GM23338 (cell line): Measurements from ENCODE around the gene APAF1. TPM values are rescaled to one million over a fixed set of nuclear protein-coding genes. Genes with fewer than 3 reads are reported as not detected.
A peak's percentile ranks its signal among the peaks of the same experiment; 100 is the strongest.
"Not testable (repeated sequence)": the region's sequence is repeated elsewhere in the genome, so short reads cannot be mapped to it uniquely, and the experiment has no call there.

ENCODE experiments used
- ATAC-seq: fragments of 200-7000 bp; cut with Tn5 transposase; 3 replicates; pipeline ENCODE4 v1.9.1; 2020
- DNase-seq: peaks from one replicate; pipeline ENCODE4 v3.0.0-alpha.2; 2015; ENCODE audit warnings: low spot score
- H2AFZ ChIP-seq: fragments of 200-600 bp; sonication (generic); 2 replicates; pipeline ENCODE4 v1.8.0; 2016; ENCODE audit warnings: antibody characterized with exemption, mild to moderate bottlenecking, moderate library complexity
- H3F3A ChIP-seq: fragments of 200-600 bp; sonication (generic); replicated peaks from 2 replicates; pipeline ENCODE4 v1.8.0; 2017; ENCODE audit warnings: antibody characterized with exemption, mixed run types, low read depth
- H3K27ac ChIP-seq: fragments of 200-600 bp; sonication (generic); 2 replicates; pipeline ENCODE4 v1.6.1; 2016; ENCODE audit warnings: low read depth
- H3K27me3 ChIP-seq: fragments of 200-600 bp; sonication (generic); 2 replicates; pipeline ENCODE4 v1.8.0; 2016; ENCODE audit warnings: mild to moderate bottlenecking, mixed run types, moderate library complexity; ENCODE audit not compliant: insufficient read depth
- H3K36me3 ChIP-seq: fragments of 200-600 bp; sonication (generic); 2 replicates; pipeline ENCODE4 v1.8.0; 2016; ENCODE audit warnings: mild to moderate bottlenecking; ENCODE audit not compliant: insufficient read depth
- H3K4me1 ChIP-seq: fragments of 200-600 bp; sonication (generic); 2 replicates; pipeline ENCODE4 v1.8.0; 2016; ENCODE audit warnings: mild to moderate bottlenecking, moderate library complexity; ENCODE audit not compliant: insufficient read depth
- H3K4me2 ChIP-seq: fragments of 200-600 bp; sonication (generic); 2 replicates; pipeline ENCODE4 v1.7.1; 2017; ENCODE audit warnings: mixed run types
- H3K4me3 ChIP-seq: fragments of 200-600 bp; sonication (generic); 2 replicates; pipeline ENCODE4 v1.6.1; 2016; ENCODE audit warnings: mixed run types
- H3K79me2 ChIP-seq: fragments of 200-600 bp; sonication (generic); replicated peaks from 2 replicates; pipeline ENCODE4 v1.8.0; 2017; ENCODE audit warnings: mild to moderate bottlenecking; ENCODE audit not compliant: insufficient read depth
- H3K9me2 ChIP-seq: fragments of 200-600 bp; sonication (generic); 2 replicates; pipeline ENCODE4 v1.8.0; 2017; ENCODE audit not compliant: insufficient read depth
- H4K20me1 ChIP-seq: fragments of 200-600 bp; sonication (generic); replicated peaks from 2 replicates; pipeline ENCODE4 v1.8.0; 2017; ENCODE audit warnings: mild to moderate bottlenecking; ENCODE audit not compliant: insufficient read depth
- H3K27ac Mint-ChIP-seq: 2 replicates; pipeline ENCODE4 v1.8.0; 2020; ENCODE audit warnings: inconsistent platforms, mild to moderate bottlenecking, moderate library complexity, mixed read lengths
- H3K27me3 Mint-ChIP-seq: 3 replicates; pipeline ENCODE4 v1.8.0; 2022; ENCODE audit warnings: low read depth, mild to moderate bottlenecking, moderate library complexity, mixed read lengths, inconsistent platforms; ENCODE audit not compliant: insufficient read depth, poor library complexity
- H3K36me3 Mint-ChIP-seq: 3 replicates; pipeline ENCODE4 v1.8.0; 2021; ENCODE audit warnings: low read depth, mild to moderate bottlenecking, inconsistent platforms, moderate library complexity, mixed read lengths
- H3K4me1 Mint-ChIP-seq: 3 replicates; pipeline ENCODE4 v1.8.0; 2020; ENCODE audit warnings: mild to moderate bottlenecking, inconsistent platforms, mixed read lengths
- H3K4me3 Mint-ChIP-seq: 3 replicates; pipeline ENCODE4 v1.8.0; 2021; ENCODE audit warnings: moderate library complexity, mild to moderate bottlenecking, inconsistent platforms, mixed read lengths
- H3K9me3 Mint-ChIP-seq: 3 replicates; pipeline ENCODE4 v1.8.0; 2020; ENCODE audit warnings: moderate library complexity, mild to moderate bottlenecking, inconsistent platforms, mixed read lengths
- CTCF ChIP-seq, 2 experiments: fragments of 200-600 bp in 1 of 2; sonication (generic) in 1 of 2; conservative IDR thresholded peaks; 2 replicates each; pipeline versions ENCODE4 v1.5.1 to v1.6.1; 2016 to 2017; ENCODE audit warnings: antibody characterized with exemption in 2 of 2, low read depth in 2 of 2, mild to moderate bottlenecking in 2 of 2, moderate library complexity in 1 of 2
- ETS1 ChIP-seq: IDR thresholded peaks from 2 replicates; pipeline ENCODE4 v1.6.1; 2016; ENCODE audit warnings: antibody characterized with exemption
- EZH2 ChIP-seq: fragments of 200-600 bp; sonication (generic); IDR thresholded peaks from one replicate; pipeline ENCODE4 v1.8.0; 2017; ENCODE audit warnings: antibody characterized with exemption, mild to moderate bottlenecking, low read depth; ENCODE audit not compliant: unreplicated experiment
- EZH2phosphoT487 ChIP-seq: fragments of 200-600 bp; sonication (generic); IDR thresholded peaks from one replicate; pipeline ENCODE4 v1.8.1; 2018; ENCODE audit warnings: antibody characterized with exemption; ENCODE audit not compliant: unreplicated experiment
- JUNB ChIP-seq: IDR thresholded peaks from one replicate; pipeline ENCODE4 v1.6.1; 2016; ENCODE audit warnings: antibody characterized with exemption; ENCODE audit not compliant: unreplicated experiment
- NANOG ChIP-seq: IDR thresholded peaks from 2 replicates; pipeline ENCODE4 v1.6.1; 2016; ENCODE audit warnings: antibody characterized with exemption, borderline replicate concordance
- POLR2AphosphoS5 ChIP-seq: IDR thresholded peaks from 2 replicates; pipeline ENCODE4 v1.6.1; 2016; ENCODE audit warnings: antibody characterized with exemption, low read depth
- STAT1 ChIP-seq: IDR thresholded peaks from one replicate; pipeline ENCODE4 v1.6.1; 2016; ENCODE audit warnings: antibody characterized with exemption; ENCODE audit not compliant: unreplicated experiment
- polyA plus RNA-seq: library from polyadenylated mRNA; unstranded; fragments of >200 nt; fragmentation: Nextera tagmentation; extraction: Ambion mirVana; gene quantifications from 2 replicates; pipeline ENCODE4 v1.2.1, GENCODE V29; 2016
- total RNA-seq: library from RNA; depleted of rRNA; stranded (reverse); fragments of >200 nt; shearing (Covaris generic); gene quantifications from 2 replicates; pipeline ENCODE4 v1.2.3, GENCODE V29; 2014

APAF1 gene
- total and polyA plus RNA-seq, 2 experiments from 2014 or later: 12.0 to 31.2 TPM

- Histone ChIP-seq H3K4me3 (peak overlapping the region; percentile 86; the same call in 1 of the 2 replicates), H3K4me1 (0 out of 2 replicates have a peak, but pooled peaks cover 12% of the 10 kb centered on the region), H3K79me2 (peaks cover 56% of the 10 kb centered on the region)
- not testable (repeated sequence) for H3K9me3 Mint-ChIP-seq, H3F3A ChIP-seq, H3K27ac ChIP-seq, H3K36me3 ChIP-seq, H3K4me2 ChIP-seq, H3K36me3 Mint-ChIP-seq, H3K27me3 ChIP-seq, ATAC-seq, H4K20me1 ChIP-seq, H3K27ac Mint-ChIP-seq, DNase-seq, H3K9me2 ChIP-seq, H2AFZ ChIP-seq
- Mint-ChIP-seq H3K4me3 (peak overlapping the region; percentile 94; the same call in 2 of the 3 replicates), H3K27me3 (peaks cover 11% of the 10 kb centered on the region), H3K4me1 (peaks cover 11% of the 10 kb centered on the region)
Measured at GRCh38 chr12:98642801-98643200, 2.3 kb upstream of the APAF1 start.

GRCh38 chr12:98644433-98644711 lies 718 bp upstream of the APAF1 start:
- H3K27ac ChIP-seq: peak overlapping the region; percentile 81; the same call in 1 of the 2 replicates
- Mint-ChIP-seq H3K9me3 (no peaks in the 10 kb centered on the region), H3K36me3 (peaks cover 3% of the 10 kb centered on the region; the same call in 1 of the 3 replicates), H3K27me3 (peaks cover 11% of the 10 kb centered on the region), H3K4me1 (peaks cover 11% of the 10 kb centered on the region), H3K27ac (peak overlapping the region; percentile 88; the same call in 1 of the 2 replicates), H3K4me3 (peak overlapping the region; percentile 94)
- no peaks in the 10 kb centered on the region; the same call in 1 of the 2 replicates for H3K36me3 ChIP-seq
- no peaks in the 10 kb centered on the region for H3K27me3 ChIP-seq
- DNase-seq: no peak
- peaks cover 8% of the 10 kb centered on the region; the same call in 1 of the 2 replicates for H4K20me1 ChIP-seq
- no peaks in the 10 kb centered on the region for H3K9me2 ChIP-seq
- 0 out of 2 replicates have a peak, but pooled peaks cover 5% of the 10 kb centered on the region for H3F3A ChIP-seq
- H2AFZ ChIP-seq: peak overlapping the region; percentile 97
- TF ChIP-seq ETS1 (0 out of 2 replicates have a peak, but pooled peaks have one; percentile 15), POLR2AphosphoS5 (no peak)
- H3K4me3 ChIP-seq: peak overlapping the region; percentile 86
- ATAC-seq: peak; percentile 35
- peak overlapping the region; percentile 92 for H3K4me2 ChIP-seq
- peaks cover 60% of the 10 kb centered on the region for H3K79me2 ChIP-seq
- 0 out of 2 replicates have a peak, but pooled peaks cover 12% of the 10 kb centered on the region for H3K4me1 ChIP-seq

GRCh38 chr12:98645572-98646067 lies 530 bp downstream of the APAF1 start:
- Mint-ChIP-seq H3K36me3 (peaks cover 10% of the 10 kb centered on the region; the same call in 1 of the 3 replicates), H3K4me3 (peak overlapping the region; percentile 94)
- no peak for TF ChIP-seq ETS1
- no peak for TF ChIP-seq EZH2
- no peak for TF ChIP-seq NANOG
- TF ChIP-seq EZH2phosphoT487: no peak
- no peak for TF ChIP-seq JUNB
- TF ChIP-seq CTCF (conservative IDR thresholded peaks at IDR 0.05; ENCODE audit: low read depth in 2 of 2): no peak
- TF ChIP-seq STAT1: no peak

More at GRCh38 chr12:98645572-98646067, 530 bp downstream of the APAF1 start:
- H3K9me3 Mint-ChIP-seq: no peaks in the 10 kb centered on the region
- ATAC-seq: peak; percentile 23
- H2AFZ ChIP-seq: peak overlapping the region; percentile 96
- peaks cover 11% of the 10 kb centered on the region for H3K27me3 Mint-ChIP-seq
- peak overlapping the region; percentile 45; the same call in 1 of the 2 replicates for H3K27ac ChIP-seq
- H3K9me2 ChIP-seq: no peaks in the 10 kb centered on the region
- peaks cover 1% of the 10 kb centered on the region; the same call in 1 of the 2 replicates for H3K36me3 ChIP-seq
- H3K4me3 ChIP-seq: peak overlapping the region; percentile 86
- H3K4me1 ChIP-seq: 0 out of 2 replicates have a peak, but pooled peaks cover 12% of the 10 kb centered on the region
- H3F3A ChIP-seq: 0 out of 2 replicates have a peak, but pooled peaks cover 5% of the 10 kb centered on the region
- no peaks in the 10 kb centered on the region for H3K27me3 ChIP-seq
- H4K20me1 ChIP-seq: peaks cover 8% of the 10 kb centered on the region; the same call in 1 of the 2 replicates
- H3K4me2 ChIP-seq: peak overlapping the region; percentile 92
- DNase-seq: peak; percentile 41
- peaks cover 58% of the 10 kb centered on the region for H3K79me2 ChIP-seq
- peaks cover 11% of the 10 kb centered on the region for H3K4me1 Mint-ChIP-seq
- H3K27ac Mint-ChIP-seq: no peak overlapping the region
